Measurements from ENCODE around the gene ACOT9. TPM values are rescaled to one million over a fixed set of nuclear protein-coding genes. Genes with fewer than 3 reads are reported as not detected.

The ACOT9 gene
- total and polyA plus RNA-seq, 10 of the 15 experiments (the other 5 are each of a cell fraction or from before 2014, with no cell fraction given): 17.4 to 42.5 (median 23.3) TPM

- no peaks in the 10 kb centered on the region for H3K27me3 ChIP-seq (replicated peaks in 1 of 2; ENCODE audit: control insufficient read depth in 2 of 2, insufficient read depth in 2 of 2, low read length in 1 of 2)
- no peak for FAIRE-seq
- no peaks in the 10 kb centered on the region for H3K36me3 ChIP-seq (ENCODE audit: control insufficient read depth in 2 of 2, insufficient read depth in 2 of 2, low read length in 1 of 2)
- no peak for DNase-seq (ENCODE audit: low read depth, low spot score)
- peak overlapping the region; percentile 81 for H3K9ac ChIP-seq (ENCODE audit: control insufficient read depth, insufficient read depth, low read length)
- H3K27ac ChIP-seq (ENCODE audit: control insufficient read depth, insufficient read depth): peak overlapping the region; percentile 74
- SMC1A ChIA-PET (ENCODE audit: uncharacterized antibody, unreplicated experiment): interaction anchor here (1.1 to 1.7 kb wide), 4 partner anchors 11 to 159 kb away, joined by 3 to 5 read pairs (median 4); partner anchors contain the start of gene SAT1
- intact Hi-C loops (cut with micrococcal nuclease; ENCODE audit: unreplicated experiment): no loop called here
- no peaks in the 10 kb centered on the region; the same call in 2 of the 3 replicates for H3K9me3 ChIP-seq (replicated peaks; ENCODE audit: control insufficient read depth, insufficient read depth, low read length)
- POLR2A ChIA-PET: interaction anchor here (0.6 to 2.4 kb wide), 4 partner anchors 9 to 165 kb away, joined by 3 to 12 read pairs (median 4); partner anchors contain the start of gene SAT1
- in situ Hi-C loops (cut with MboI): no loop called here
- CTCF ChIA-PET: interaction anchor here (1.2 to 4.0 kb wide), 2 partner anchors 8 to 160 kb away, joined by 4 to 19 read pairs; no protein-coding TSS in a partner anchor
- BruUV-seq (replicated peaks): no TSS peak
- ATAC-seq: peak; percentile 50
- H3K4me2 ChIP-seq (ENCODE audit: control insufficient read depth, insufficient read depth): peak overlapping the region; percentile 72
- H4K20me1 ChIP-seq (ENCODE audit: control insufficient read depth, insufficient read depth): no peaks in the 10 kb centered on the region
- peaks cover 21% of the 10 kb centered on the region for H3K79me2 ChIP-seq (ENCODE audit: control insufficient read depth, insufficient read depth, low read length)
- peak overlapping the region; percentile 48 for H2AFZ ChIP-seq (ENCODE audit: control insufficient read depth, low read depth, low read length)
- RAD21 ChIA-PET (ENCODE audit: unreplicated experiment): interaction anchor here (1.4 to 2.9 kb wide), 2 partner anchors 9 to 159 kb away, joined by 4 to 18 read pairs; no protein-coding TSS in a partner anchor
- H3K4me3 ChIP-seq: peak overlapping the region; percentile 73
- 29% methylated on average over 6 of the region's 6 CpGs for WGBS (ENCODE audit: insufficient coverage, insufficient replicate concordance, low lambda C conversion rate, missing lambda C conversion rate)
- H3K4me1 ChIP-seq (ENCODE audit: control insufficient read depth, insufficient read depth, low read length): no peaks in the 10 kb centered on the region
- TF ChIP-seq, protein P1, sequence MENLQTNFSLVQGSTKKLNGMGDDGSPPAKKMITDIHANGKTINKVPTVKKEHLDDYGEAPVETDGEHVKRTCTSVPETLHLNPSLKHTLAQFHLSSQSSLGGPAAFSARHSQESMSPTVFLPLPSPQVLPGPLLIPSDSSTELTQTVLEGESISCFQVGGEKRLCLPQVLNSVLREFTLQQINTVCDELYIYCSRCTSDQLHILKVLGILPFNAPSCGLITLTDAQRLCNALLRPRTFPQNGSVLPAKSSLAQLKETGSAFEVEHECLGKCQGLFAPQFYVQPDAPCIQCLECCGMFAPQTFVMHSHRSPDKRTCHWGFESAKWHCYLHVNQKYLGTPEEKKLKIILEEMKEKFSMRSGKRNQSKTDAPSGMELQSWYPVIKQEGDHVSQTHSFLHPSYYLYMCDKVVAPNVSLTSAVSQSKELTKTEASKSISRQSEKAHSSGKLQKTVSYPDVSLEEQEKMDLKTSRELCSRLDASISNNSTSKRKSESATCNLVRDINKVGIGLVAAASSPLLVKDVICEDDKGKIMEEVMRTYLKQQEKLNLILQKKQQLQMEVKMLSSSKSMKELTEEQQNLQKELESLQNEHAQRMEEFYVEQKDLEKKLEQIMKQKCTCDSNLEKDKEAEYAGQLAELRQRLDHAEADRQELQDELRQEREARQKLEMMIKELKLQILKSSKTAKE (IDR thresholded peaks at IDR 0.05; ENCODE audit: low read depth, poor library complexity, severe bottlenecking): no peak
- TF ChIP-seq MXI1 (IDR thresholded peaks at IDR 0.05; ENCODE audit: low read depth, low read length): 0 out of 2 replicates have a peak, but pooled peaks have one; percentile 9
- no peak for TF ChIP-seq ELK1 (IDR thresholded peaks at IDR 0.05; ENCODE audit: low read depth, low read length)
- TF ChIP-seq IRF4 (IDR thresholded peaks at IDR 0.05; ENCODE audit: low read depth, low read length): no peak
- TF ChIP-seq FOXM1 (IDR thresholded peaks at IDR 0.05; ENCODE audit: low read depth, low read length): no peak
- TF ChIP-seq ZNF24 (IDR thresholded peaks at IDR 0.05): no peak
- TF ChIP-seq TCF7 (IDR thresholded peaks at IDR 0.05; ENCODE audit: borderline replicate concordance): no peak
- TF ChIP-seq ZNF207 (IDR thresholded peaks at IDR 0.05; ENCODE audit: borderline replicate concordance): no peak
- TF ChIP-seq CBX5 (IDR thresholded peaks at IDR 0.05; ENCODE audit: low read depth): no peak
- TF ChIP-seq CEBPB (IDR thresholded peaks at IDR 0.05; ENCODE audit: borderline replicate concordance in 1 of 2, low read depth in 2 of 2, low read length in 2 of 2): no peak
- TF ChIP-seq ESRRA (IDR thresholded peaks at IDR 0.05; ENCODE audit: low read length): no peak
- no peak for TF ChIP-seq RB1 (IDR thresholded peaks at IDR 0.05; ENCODE audit: borderline replicate concordance)
- TF ChIP-seq, protein P2, sequence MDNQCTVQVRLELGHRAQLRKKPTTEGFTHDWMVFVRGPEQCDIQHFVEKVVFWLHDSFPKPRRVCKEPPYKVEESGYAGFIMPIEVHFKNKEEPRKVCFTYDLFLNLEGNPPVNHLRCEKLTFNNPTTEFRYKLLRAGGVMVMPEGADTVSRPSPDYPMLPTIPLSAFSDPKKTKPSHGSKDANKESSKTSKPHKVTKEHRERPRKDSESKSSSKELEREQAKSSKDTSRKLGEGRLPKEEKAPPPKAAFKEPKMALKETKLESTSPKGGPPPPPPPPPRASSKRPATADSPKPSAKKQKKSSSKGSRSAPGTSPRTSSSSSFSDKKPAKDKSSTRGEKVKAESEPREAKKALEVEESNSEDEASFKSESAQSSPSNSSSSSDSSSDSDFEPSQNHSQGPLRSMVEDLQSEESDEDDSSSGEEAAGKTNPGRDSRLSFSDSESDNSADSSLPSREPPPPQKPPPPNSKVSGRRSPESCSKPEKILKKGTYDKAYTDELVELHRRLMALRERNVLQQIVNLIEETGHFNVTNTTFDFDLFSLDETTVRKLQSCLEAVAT (IDR thresholded peaks at IDR 0.05): no peak
- no peak for TF ChIP-seq PAX5 (IDR thresholded peaks at IDR 0.05; ENCODE audit: borderline replicate concordance, low read depth, low read length)
- TF ChIP-seq MTA2 (IDR thresholded peaks at IDR 0.05; ENCODE audit: low read depth): no peak
- TF ChIP-seq JUNB (IDR thresholded peaks at IDR 0.05): peak; percentile 47; the same call in 1 of the 2 replicates
- 0 out of 2 replicates have a peak, but pooled peaks have one; percentile 3 for TF ChIP-seq TCF12 (IDR thresholded peaks at IDR 0.05; ENCODE audit: low read depth, low read length)
- TF ChIP-seq SMARCA5 (IDR thresholded peaks at IDR 0.05): no peak
- TF ChIP-seq POLR2AphosphoS5 (IDR thresholded peaks at IDR 0.05; ENCODE audit: low read length): no peak; the same call in 1 of the 2 replicates
- no peak for TF ChIP-seq CBX3 (IDR thresholded peaks at IDR 0.05; ENCODE audit: borderline replicate concordance, low read depth)
- TF ChIP-seq RAD21 (IDR thresholded peaks at IDR 0.05; ENCODE audit: insufficient read depth, low read depth, low read length): no peak
- TF ChIP-seq BRCA1 (IDR thresholded peaks at IDR 0.05; ENCODE audit: low read depth, low read length): no peak
Observed at GRCh38 chrX:23742174-23742696, 841 bp downstream of the ACOT9 start.

Measured in GM12878 (cell line).